GM12891 (cell line): ENCODE measurements around the gene SERHL2. TPM values are rescaled to one million over a fixed set of nuclear protein-coding genes. Genes with fewer than 3 reads are reported as not detected.
"Not testable (repeated sequence)": the region's sequence is repeated elsewhere in the genome, so short reads cannot be mapped to it uniquely, and the experiment has no call there.

Experiments
- DNase-seq: peaks from one replicate; pipeline ENCODE4 v3.0.0; 2011; ENCODE audit warnings: low spot score; ENCODE audit not compliant: insufficient read length
- FAIRE-seq: peaks from 2 replicates; lab custom pipeline; 2011; peaks lifted over from hg19 to GRCh38; lab: Jason Lieb, UNC
- PAX5 ChIP-seq: IDR thresholded peaks from 2 replicates; pipeline ENCODE4 v1.6.1; 2011; ENCODE audit warnings: low read length, moderate library complexity, mild to moderate bottlenecking; ENCODE audit not compliant: insufficient read depth, severe bottlenecking
- POLR2A ChIP-seq: IDR thresholded peaks from 2 replicates; pipeline ENCODE4 v1.6.1; 2011; ENCODE audit warnings: low read depth, low read length, control low read depth
- POLR2AphosphoS5 ChIP-seq: IDR thresholded peaks from 2 replicates; pipeline ENCODE4 v1.6.1; 2011; ENCODE audit warnings: low read depth, low read length, control low read depth
- POU2F2 ChIP-seq: IDR thresholded peaks from 2 replicates; pipeline ENCODE4 v1.6.1; 2011; ENCODE audit warnings: low read depth, mild to moderate bottlenecking, control low read depth, low read length, moderate library complexity
- SPI1 ChIP-seq: IDR thresholded peaks from 2 replicates; pipeline ENCODE4 v1.6.1; 2011; ENCODE audit warnings: low read depth, low read length, control low read depth
- TAF1 ChIP-seq: IDR thresholded peaks from 2 replicates; pipeline ENCODE4 v1.6.1; 2011; ENCODE audit warnings: low read depth, low read length, control low read depth
- polyA plus RNA-seq: library from polyadenylated mRNA; unstranded; fragments of >200 nt; gene quantifications from one replicate; pipeline ENCODE4 v1.2.1, GENCODE V29; 2012; ENCODE audit warnings: low read depth, missing spikeins, inconsistent platforms; ENCODE audit not compliant: missing spikeins

The SERHL2 gene
- 1.2 TPM for polyA plus RNA-seq

GRCh38 chr22:42553475-42554361, at the start of gene SERHL2:
TSS of gene SERHL2 (plus strand) at chr22:42553956. CDS start at chr22:42554021, 65 bp downstream.
- peak; percentile 91 for FAIRE-seq
- no peak for TF ChIP-seq POLR2A
- TF ChIP-seq POU2F2: no peak
- no peak for TF ChIP-seq PAX5
- no peak for TF ChIP-seq TAF1
- no peak for TF ChIP-seq POLR2AphosphoS5
- no peak for TF ChIP-seq SPI1
- peak; percentile 86 for DNase-seq

GRCh38 chr22:42508327-42508974, 45.3 kb upstream of the SERHL2 start:
- FAIRE-seq, DNase-seq: not testable (repeated sequence)

GRCh38 chr22:42508975-42509364, 44.8 kb upstream of the SERHL2 start:
- FAIRE-seq: peak; percentile 5
- not testable (repeated sequence) for DNase-seq

- FAIRE-seq (peak; percentile 64), DNase-seq (no peak)
- TF ChIP-seq POLR2AphosphoS5 (0 out of 2 replicates have a peak, but pooled peaks have one; percentile 55), TAF1 (no peak)
Measured at GRCh38 chr22:42509548-42509947, 44.2 kb upstream of the SERHL2 start.

- no peak for FAIRE-seq
- DNase-seq: no peak
- TF ChIP-seq SPI1 (no peak), POLR2AphosphoS5 (peak; percentile 42; the same call in 1 of the 2 replicates)
Measured at GRCh38 chr22:42511401-42511891, 42.3 kb upstream of the SERHL2 start.

- DNase-seq: not testable (repeated sequence)
- FAIRE-seq: peak; percentile 89
Measured at GRCh38 chr22:42512273-42512990, 41.3 kb upstream of the SERHL2 start.

GRCh38 chr22:42514331-42514730, 39.4 kb upstream of the SERHL2 start:
- FAIRE-seq, DNase-seq: not testable (repeated sequence)

GRCh38 chr22:42515304-42515703, 38.5 kb upstream of the SERHL2 start:
- DNase-seq, FAIRE-seq: not testable (repeated sequence)

GRCh38 chr22:42515896-42516295, 37.9 kb upstream of the SERHL2 start:
- FAIRE-seq: no peak
- no peak for TF ChIP-seq POU2F2
- TF ChIP-seq PAX5: no peak
- TF ChIP-seq POLR2A: no peak
- TF ChIP-seq POLR2AphosphoS5: no peak
- TF ChIP-seq SPI1: no peak
- TF ChIP-seq TAF1: no peak

GRCh38 chr22:42517103-42517502, 36.7 kb upstream of the SERHL2 start:
- not testable (repeated sequence) for FAIRE-seq, DNase-seq

More at GRCh38 chr22:42515896-42516295, 37.9 kb upstream of the SERHL2 start:
- no peak for DNase-seq

GRCh38 chr22:42518638-42519524, 34.9 kb upstream of the SERHL2 start:
- not testable (repeated sequence) for DNase-seq
- FAIRE-seq: peak; percentile 99
